Osteocyte (in vitro differentiated cells): ENCODE results near the gene LRRC10. TPM values are rescaled to one million over a fixed set of nuclear protein-coding genes. Genes with fewer than 3 reads are reported as not detected.

Experiments used
- DNase-seq: peaks from one replicate; pipeline ENCODE4 v3.0.0; 2021; ENCODE audit warnings: mixed read lengths; ENCODE audit not compliant: unreplicated experiment; ENCODE audit errors: extremely low spot score
- H3K27ac Mint-ChIP-seq: one replicate; pipeline ENCODE4 v1.8.0; 2021; ENCODE audit warnings: mild to moderate bottlenecking, mixed read lengths; ENCODE audit not compliant: unreplicated experiment
- H3K27me3 Mint-ChIP-seq: one replicate; pipeline ENCODE4 v1.8.0; 2021; ENCODE audit warnings: mixed read lengths; ENCODE audit not compliant: unreplicated experiment
- H3K36me3 Mint-ChIP-seq: one replicate; pipeline ENCODE4 v1.8.0; 2021; ENCODE audit warnings: mixed read lengths; ENCODE audit not compliant: unreplicated experiment
- H3K4me1 Mint-ChIP-seq: one replicate; pipeline ENCODE4 v1.8.0; 2021; ENCODE audit warnings: mixed read lengths; ENCODE audit not compliant: unreplicated experiment
- H3K4me3 Mint-ChIP-seq: one replicate; pipeline ENCODE4 v1.8.0; 2021; ENCODE audit warnings: mild to moderate bottlenecking, moderate library complexity, mixed read lengths; ENCODE audit not compliant: unreplicated experiment
- H3K9me3 Mint-ChIP-seq: one replicate; pipeline ENCODE4 v1.8.0; 2021; ENCODE audit warnings: mixed read lengths; ENCODE audit not compliant: unreplicated experiment
- CTCF ChIP-seq: fragments of 200-600 bp; sonication (generic); IDR thresholded peaks from 2 replicates; pipeline ENCODE4 v1.5.0; 2021; ENCODE audit warnings: antibody characterized with exemption, mild to moderate bottlenecking, moderate library complexity
- total RNA-seq: library from RNA; stranded (reverse); gene quantifications from 2 replicates; pipeline ENCODE4 v1.2.1, GENCODE V29; 2021

Gene LRRC10
- total RNA-seq, 1 donor from 2014 or later, result not detected

DNA sequence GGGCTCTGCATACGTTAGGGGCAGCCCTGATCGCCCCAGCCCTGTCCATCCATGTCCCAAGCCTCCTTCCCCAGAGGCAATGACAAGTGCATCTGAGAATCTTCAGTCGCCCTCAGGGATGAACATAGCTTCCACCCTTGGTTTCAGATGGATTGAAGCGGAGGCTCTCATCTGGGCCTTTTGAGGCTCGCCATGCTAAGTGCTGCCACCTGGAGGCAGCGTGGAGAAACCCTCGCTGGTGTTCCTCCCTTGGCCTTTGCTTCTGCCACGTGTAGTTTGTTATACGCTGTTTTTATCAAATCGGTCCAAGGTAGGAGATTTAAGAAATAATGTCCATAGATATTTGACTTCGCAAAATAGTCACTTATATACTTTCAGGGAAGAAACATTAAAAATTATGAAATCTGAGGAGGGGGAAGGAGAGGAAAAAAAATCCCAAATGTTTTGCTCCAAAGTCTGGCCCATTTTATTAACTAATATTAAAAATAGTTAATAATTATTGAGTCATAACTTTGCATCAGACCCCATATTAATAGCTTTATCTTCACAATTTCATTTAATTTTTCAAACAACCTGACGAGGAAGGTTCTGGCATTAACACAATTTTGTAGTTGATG lies 28.8 kb upstream of the LRRC10 start:
- DNase-seq, result no peak

DNA sequence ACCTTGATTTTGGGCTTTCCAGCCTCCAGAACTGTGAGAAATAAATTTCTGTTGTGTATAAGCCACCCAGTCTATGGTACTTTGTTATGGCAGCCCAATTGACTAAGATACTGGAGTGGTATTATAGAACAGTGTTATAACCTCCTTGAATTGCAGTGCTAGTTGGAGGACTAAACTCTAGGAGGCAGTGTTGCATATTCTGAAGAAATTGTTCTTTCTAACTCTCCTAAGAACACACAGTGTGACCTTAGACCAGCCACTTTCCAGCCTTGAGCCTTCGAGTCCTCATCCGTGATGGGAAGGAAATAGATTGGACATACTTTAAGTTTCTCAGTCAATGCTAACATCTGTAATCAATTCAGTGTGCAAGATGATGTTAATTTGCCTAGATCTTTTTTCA lies 22.4 kb upstream of the LRRC10 start:
- peak; percentile 22 for TF ChIP-seq CTCF
- no peak overlapping the region for H3K27ac Mint-ChIP-seq

More for the DNA sequence above, 28.8 kb upstream of the LRRC10 start:
- no peak overlapping the region for H3K4me3 Mint-ChIP-seq
- H3K27ac Mint-ChIP-seq, result no peak overlapping the region
- TF ChIP-seq CTCF, result peak; percentile 91
- peaks cover 2% of the 10 kb centered on the region for H3K4me1 Mint-ChIP-seq
- no peaks in the 10 kb centered on the region for H3K36me3 Mint-ChIP-seq
- H3K27me3 Mint-ChIP-seq, result no peaks in the 10 kb centered on the region
- H3K9me3 Mint-ChIP-seq, result no peaks in the 10 kb centered on the region

GRCh38 chr12:69630191-69630590 lies 19.5 kb upstream of the LRRC10 start:
- TF ChIP-seq CTCF, result peak; percentile 31

More for the DNA sequence above, 22.4 kb upstream of the LRRC10 start:
- no peaks in the 10 kb centered on the region for H3K4me1 Mint-ChIP-seq
- H3K36me3 Mint-ChIP-seq, result no peaks in the 10 kb centered on the region
- no peaks in the 10 kb centered on the region for H3K9me3 Mint-ChIP-seq
- no peak for DNase-seq
- H3K4me3 Mint-ChIP-seq, result no peak overlapping the region
- no peaks in the 10 kb centered on the region for H3K27me3 Mint-ChIP-seq

GRCh38 chr12:69627501-69627900 lies 16.8 kb upstream of the LRRC10 start:
- no peaks in the 10 kb centered on the region for H3K4me1 Mint-ChIP-seq
- H3K27me3 Mint-ChIP-seq, result no peaks in the 10 kb centered on the region
- no peak overlapping the region for H3K4me3 Mint-ChIP-seq
- H3K27ac Mint-ChIP-seq, result no peak overlapping the region
- no peaks in the 10 kb centered on the region for H3K36me3 Mint-ChIP-seq
- no peak for DNase-seq
- no peak for TF ChIP-seq CTCF
- H3K9me3 Mint-ChIP-seq, result no peaks in the 10 kb centered on the region

More at GRCh38 chr12:69630191-69630590, 19.5 kb upstream of the LRRC10 start:
- H3K27me3 Mint-ChIP-seq, result no peaks in the 10 kb centered on the region
- no peak overlapping the region for H3K27ac Mint-ChIP-seq
- H3K4me3 Mint-ChIP-seq, result no peak overlapping the region
- H3K9me3 Mint-ChIP-seq, result no peaks in the 10 kb centered on the region
- H3K4me1 Mint-ChIP-seq, result no peaks in the 10 kb centered on the region
- no peak for DNase-seq
- H3K36me3 Mint-ChIP-seq, result no peaks in the 10 kb centered on the region

DNA sequence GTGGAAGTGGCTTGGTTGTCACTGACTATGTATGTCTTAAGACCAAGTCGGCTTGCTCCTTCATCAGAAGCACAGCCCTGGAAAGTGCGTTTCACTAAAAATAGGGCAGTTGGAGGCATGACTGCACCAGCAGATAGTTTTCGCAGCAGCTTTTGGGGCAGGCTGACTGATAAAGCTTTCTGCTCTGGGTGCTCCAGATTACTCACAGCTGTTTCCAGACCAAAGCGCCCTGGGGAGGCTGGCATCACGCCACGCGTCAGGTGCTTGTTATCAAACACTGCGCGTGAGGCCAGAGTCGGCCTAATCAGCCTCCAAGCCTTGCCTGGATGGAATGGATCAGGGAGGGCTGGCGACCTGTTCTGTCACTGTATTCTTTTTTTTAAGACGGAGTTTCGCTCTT lies 13.3 kb upstream of the LRRC10 start:
- no peak overlapping the region for H3K4me3 Mint-ChIP-seq
- no peaks in the 10 kb centered on the region for H3K27me3 Mint-ChIP-seq
- H3K36me3 Mint-ChIP-seq, result no peaks in the 10 kb centered on the region
- no peaks in the 10 kb centered on the region for H3K9me3 Mint-ChIP-seq
- H3K4me1 Mint-ChIP-seq, result no peaks in the 10 kb centered on the region
- DNase-seq, result no peak
- H3K27ac Mint-ChIP-seq, result no peak overlapping the region
- TF ChIP-seq CTCF, result no peak
